ENCODE data around the gene ALG10B. TPM values are rescaled to one million over a fixed set of nuclear protein-coding genes. Genes with fewer than 3 reads are reported as not detected.
"Not testable (repeated sequence)": the region's sequence is repeated elsewhere in the genome, so short reads cannot be mapped to it uniquely, and the experiment has no call there.

Gene ALG10B
- total and polyA plus RNA-seq, 5 donors, result 1.4 to 7.6 (median 7.1) TPM

DNA sequence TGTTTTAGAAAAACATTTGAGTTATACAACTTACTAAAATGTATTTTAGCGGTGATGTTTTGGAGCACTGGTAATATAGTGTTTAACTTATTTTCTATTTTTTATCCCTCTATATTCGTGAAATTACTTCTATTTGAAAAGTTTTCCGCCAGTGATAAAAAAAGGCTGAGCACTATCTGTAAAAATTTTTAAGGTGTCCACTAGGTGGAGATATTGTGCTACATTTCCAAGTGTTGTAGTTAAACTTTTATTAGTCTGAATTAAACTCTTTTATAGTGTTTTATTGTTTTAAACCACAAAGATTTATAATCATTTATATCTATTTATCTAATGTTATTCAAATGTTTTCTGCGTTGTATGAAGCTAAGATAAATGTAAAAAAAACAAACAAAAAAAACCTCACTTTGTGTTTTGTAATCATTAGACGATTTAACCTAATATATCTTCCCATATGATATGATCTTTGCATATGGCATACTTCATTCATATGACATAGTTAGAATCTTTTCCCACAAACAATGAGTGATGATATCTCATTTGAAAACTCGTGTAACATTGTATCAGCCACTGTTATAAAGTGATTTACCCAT, 11.8 kb downstream of the ALG10B start:
- Histone ChIP-seq H3K4me3 (ENCODE audit: low read length) (no peak overlapping the region), H3K27me3 (ENCODE audit: control insufficient read depth, insufficient read depth) (no peaks in the 10 kb centered on the region), H3K27ac (ENCODE audit: low read length) (no peak overlapping the region), H3K4me1 (ENCODE audit: control insufficient read depth, insufficient read depth, low read length) (no peaks in the 10 kb centered on the region), H3K9me3 (ENCODE audit: control insufficient read depth, low read length) (no peaks in the 10 kb centered on the region)
- intact Hi-C loops (cut with DNase I), result loop anchor here in 2 of 4 donors (5.0 to 10.0 kb wide), 2 partner anchors 586 to 774 kb away; no protein-coding TSS in a partner anchor
- WGBS, result 25% methylated on average over 6 of the region's 6 CpGs
- ATAC-seq (no peak), DNase-seq (no peak)

DNA sequence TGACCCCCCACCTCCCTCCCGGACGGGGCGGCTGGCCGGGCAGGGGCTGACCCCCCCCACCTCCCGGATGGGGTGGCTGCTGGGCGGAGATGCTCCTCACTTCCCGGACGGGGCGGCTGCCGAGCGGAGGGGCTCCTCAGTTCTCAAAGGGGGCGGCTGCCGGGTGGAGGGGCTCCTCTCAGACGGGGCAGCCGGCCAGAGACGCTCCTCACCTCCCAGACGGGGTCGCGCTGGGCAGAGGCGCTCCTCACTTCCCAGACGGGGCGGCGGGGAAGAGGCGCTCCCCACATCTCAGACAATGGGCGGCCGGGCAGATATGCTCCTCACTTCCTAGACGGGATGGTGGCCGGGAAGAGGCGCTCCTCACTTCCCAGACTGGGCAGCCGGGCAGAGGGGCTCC, 13.8 kb downstream of the ALG10B start:
- ATAC-seq; H3K4me1 ChIP-seq (ENCODE audit: control insufficient read depth, insufficient read depth, low read length); intact Hi-C loops (cut with DNase I); H3K4me3 ChIP-seq (ENCODE audit: low read length); H3K27ac ChIP-seq (ENCODE audit: low read length); H3K9me3 ChIP-seq (ENCODE audit: control insufficient read depth, low read length); H3K27me3 ChIP-seq (ENCODE audit: control insufficient read depth, insufficient read depth): not testable (repeated sequence)
- DNase-seq, result peak in 2 of 3 donors; percentile 44 to 64
- 91% methylated on average over 25 of the region's 30 CpGs for WGBS

GRCh38 chr12:38332814-38333213, 16.2 kb downstream of the ALG10B start:
- ATAC-seq (no peak), DNase-seq (no peak)
- Histone ChIP-seq H3K9me3 (ENCODE audit: control insufficient read depth, low read length) (no peaks in the 10 kb centered on the region), H3K4me1 (ENCODE audit: control insufficient read depth, insufficient read depth, low read length) (no peaks in the 10 kb centered on the region), H3K4me3 (ENCODE audit: low read length) (no peak overlapping the region), H3K27me3 (ENCODE audit: control insufficient read depth, insufficient read depth) (no peaks in the 10 kb centered on the region), H3K27ac (ENCODE audit: low read length) (no peak overlapping the region)
- 90% methylated on average over 1 of the region's 1 CpG for WGBS
- intact Hi-C loops (cut with DNase I), result no loop called here

- WGBS, result 58% methylated on average over 3 of the region's 3 CpGs
- Histone ChIP-seq H3K9me3 (ENCODE audit: control insufficient read depth, low read length) (no peaks in the 10 kb centered on the region), H3K4me3 (ENCODE audit: low read length) (no peak overlapping the region), H3K27ac (ENCODE audit: low read length) (no peak overlapping the region), H3K27me3 (ENCODE audit: control insufficient read depth, insufficient read depth) (no peaks in the 10 kb centered on the region), H3K4me1 (ENCODE audit: control insufficient read depth, insufficient read depth, low read length) (no peaks in the 10 kb centered on the region)
- no peak for DNase-seq
- intact Hi-C loops (cut with DNase I), result loop anchor here in 1 of 4 donors (10.0 kb wide), 1 partner anchor 572 kb away; no protein-coding TSS in a partner anchor
- no peak for ATAC-seq
Observed at GRCh38 chr12:38342444-38342843, 25.9 kb downstream of the ALG10B start.

- intact Hi-C loops (cut with DNase I), result loop anchor here in 1 of 4 donors (10.0 kb wide), 1 partner anchor 572 kb away; no protein-coding TSS in a partner anchor
- H3K9me3 ChIP-seq (ENCODE audit: control insufficient read depth, low read length); H3K27me3 ChIP-seq (ENCODE audit: control insufficient read depth, insufficient read depth); H3K27ac ChIP-seq (ENCODE audit: low read length); H3K4me1 ChIP-seq (ENCODE audit: control insufficient read depth, insufficient read depth, low read length); ATAC-seq; DNase-seq; H3K4me3 ChIP-seq (ENCODE audit: low read length): not testable (repeated sequence)
- 63% methylated on average over 4 of the region's 4 CpGs for WGBS
Observed at GRCh38 chr12:38343256-38343655, 26.7 kb downstream of the ALG10B start.

DNA sequence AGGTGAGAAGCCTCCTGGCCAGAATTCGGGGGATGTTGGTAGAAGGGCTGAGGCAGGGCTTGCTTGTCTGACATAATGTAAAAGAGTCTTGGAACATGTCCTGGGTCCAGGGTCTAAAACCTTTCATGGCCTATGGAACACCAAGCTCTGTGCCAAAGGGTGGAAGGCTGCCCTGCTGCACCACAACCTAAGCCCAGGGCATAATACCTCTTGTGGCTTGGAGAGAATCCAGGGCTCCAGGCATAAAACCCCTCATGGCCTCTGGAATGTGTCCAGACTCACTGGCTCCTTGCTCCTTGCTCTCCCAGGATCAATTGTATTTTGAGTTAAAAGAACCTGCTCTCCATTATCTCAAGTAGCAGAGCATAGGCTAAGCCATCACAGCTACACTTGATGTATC, 27.3 kb downstream of the ALG10B start:
- not testable (repeated sequence) for H3K4me3 ChIP-seq (ENCODE audit: low read length); ATAC-seq; H3K9me3 ChIP-seq (ENCODE audit: control insufficient read depth, low read length); DNase-seq; H3K27me3 ChIP-seq (ENCODE audit: control insufficient read depth, insufficient read depth); H3K27ac ChIP-seq (ENCODE audit: low read length); H3K4me1 ChIP-seq (ENCODE audit: control insufficient read depth, insufficient read depth, low read length)
- 71% methylated on average over 1 of the region's 1 CpG for WGBS
- intact Hi-C loops (cut with DNase I), result loop anchor here in 1 of 4 donors (10.0 kb wide), 1 partner anchor 571 kb away; no protein-coding TSS in a partner anchor

- Histone ChIP-seq H3K27ac (ENCODE audit: low read length) (no peak overlapping the region), H3K27me3 (ENCODE audit: control insufficient read depth, insufficient read depth) (no peaks in the 10 kb centered on the region), H3K4me3 (ENCODE audit: low read length) (no peak overlapping the region), H3K9me3 (ENCODE audit: control insufficient read depth, low read length) (no peaks in the 10 kb centered on the region), H3K4me1 (ENCODE audit: control insufficient read depth, insufficient read depth, low read length) (no peaks in the 10 kb centered on the region)
- whole genome bisulfite sequencing, result 61% methylated on average over 4 of the region's 4 CpGs
- intact Hi-C loops (cut with DNase I), result no loop called here
- DNase-seq (no peak), ATAC-seq (no peak)
Observed at GRCh38 chr12:38350342-38351174, 34.0 kb downstream of the ALG10B start.

GRCh38 chr12:38351175-38351508, 34.6 kb downstream of the ALG10B start:
- H3K9me3 ChIP-seq (ENCODE audit: control insufficient read depth, low read length); H3K27me3 ChIP-seq (ENCODE audit: control insufficient read depth, insufficient read depth); H3K4me1 ChIP-seq (ENCODE audit: control insufficient read depth, insufficient read depth, low read length); ATAC-seq; intact Hi-C loops (cut with DNase I); H3K4me3 ChIP-seq (ENCODE audit: low read length); DNase-seq; H3K27ac ChIP-seq (ENCODE audit: low read length): not testable (repeated sequence)
- WGBS, result 44% methylated on average over 1 of the region's 1 CpG

DNA sequence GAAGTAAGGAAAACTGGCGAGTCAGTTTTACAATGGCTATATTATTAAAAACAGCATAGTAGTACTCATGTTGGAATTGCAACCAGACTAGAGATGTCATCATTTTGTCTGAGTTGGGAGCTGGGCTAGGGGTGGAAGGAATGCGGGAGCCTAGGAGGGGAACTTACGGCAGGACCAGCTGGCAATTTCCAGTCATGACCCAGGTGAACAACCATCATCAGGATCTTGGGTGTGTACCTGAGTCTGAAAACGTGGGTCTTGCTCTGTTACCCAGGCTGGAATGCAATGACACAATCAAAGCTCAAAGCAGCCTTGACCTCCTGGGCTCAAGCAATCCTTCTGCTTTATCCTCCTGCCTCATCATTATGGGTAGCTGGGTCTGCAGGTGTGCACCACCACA, 50.9 kb downstream of the ALG10B start:
- H3K9me3 ChIP-seq (ENCODE audit: control insufficient read depth, low read length), result no peaks in the 10 kb centered on the region
- no peaks in the 10 kb centered on the region for H3K4me1 ChIP-seq (ENCODE audit: control insufficient read depth, insufficient read depth, low read length)
- DNase-seq, result no peak
- no peak for ATAC-seq
- H3K27ac ChIP-seq (ENCODE audit: low read length), result no peak overlapping the region
- intact Hi-C loops (cut with DNase I), result no loop called here
- 75% methylated on average over 4 of the region's 4 CpGs for WGBS
- H3K27me3 ChIP-seq (ENCODE audit: control insufficient read depth, insufficient read depth), result no peaks in the 10 kb centered on the region
- H3K4me3 ChIP-seq (ENCODE audit: low read length), result no peak overlapping the region

DNA sequence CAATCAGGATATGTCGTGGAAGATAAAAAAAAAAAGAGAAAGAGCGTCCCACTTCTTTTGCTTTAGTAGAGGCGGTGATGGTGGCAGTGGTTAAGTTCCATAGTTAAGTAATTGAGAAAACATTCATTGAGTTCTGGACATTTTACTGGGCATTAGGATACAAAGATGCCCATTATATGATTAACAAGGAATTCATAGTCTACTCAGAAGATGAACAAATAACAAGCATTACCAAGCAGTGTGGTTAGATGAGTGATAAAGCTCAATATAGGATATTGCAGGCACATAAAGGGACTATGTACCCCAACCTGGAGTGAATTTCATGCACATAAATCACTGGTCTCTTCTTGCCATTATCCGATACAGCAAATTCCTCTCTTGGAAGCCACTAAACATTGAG, 53.7 kb downstream of the ALG10B start:
- 84% methylated on average over 4 of the region's 4 CpGs for WGBS
- H3K27me3 ChIP-seq (ENCODE audit: control insufficient read depth, insufficient read depth), result no peaks in the 10 kb centered on the region
- no peak overlapping the region for H3K27ac ChIP-seq (ENCODE audit: low read length)
- DNase-seq (no peak), ATAC-seq (no peak)
- intact Hi-C loops (cut with DNase I), result no loop called here
- no peak overlapping the region for H3K4me3 ChIP-seq (ENCODE audit: low read length)
- H3K9me3 ChIP-seq (ENCODE audit: control insufficient read depth, low read length), result no peaks in the 10 kb centered on the region
- no peaks in the 10 kb centered on the region for H3K4me1 ChIP-seq (ENCODE audit: control insufficient read depth, insufficient read depth, low read length)

DNA sequence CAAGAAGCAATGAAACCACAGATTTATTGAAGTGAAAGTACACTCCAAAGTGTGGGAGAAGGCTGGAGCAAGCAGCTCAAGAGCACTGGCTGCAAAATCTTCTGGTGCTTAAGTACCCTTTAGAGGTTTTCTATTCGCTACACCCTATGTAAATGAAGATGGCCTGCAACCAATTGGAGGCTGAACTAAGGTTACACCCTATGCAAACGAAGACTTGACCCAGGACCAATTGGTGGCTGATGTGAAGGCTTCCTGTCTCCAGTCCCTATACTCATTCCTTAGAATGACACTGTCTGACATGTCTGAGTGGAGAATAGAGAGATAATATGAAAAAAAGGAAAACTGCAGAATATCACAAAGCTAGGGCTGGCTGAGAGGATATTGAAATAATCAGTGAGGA, 57.2 kb downstream of the ALG10B start:
- intact Hi-C loops (cut with DNase I), result no loop called here
- DNase-seq (no peak), ATAC-seq (no peak)
- Histone ChIP-seq H3K27me3 (ENCODE audit: control insufficient read depth, insufficient read depth) (no peaks in the 10 kb centered on the region), H3K9me3 (ENCODE audit: control insufficient read depth, low read length) (no peaks in the 10 kb centered on the region), H3K4me1 (ENCODE audit: control insufficient read depth, insufficient read depth, low read length) (no peaks in the 10 kb centered on the region), H3K4me3 (ENCODE audit: low read length) (no peak overlapping the region), H3K27ac (ENCODE audit: low read length) (no peak overlapping the region)
- 50% methylated on average over 2 of the region's 2 CpGs for WGBS

All from right cardiac atrium (tissue), 5 donors.